Endothelial cell of umbilical vein (primary cell): ENCODE measurements around the gene PTPN6. TPM values are rescaled to one million over a fixed set of nuclear protein-coding genes. Genes with fewer than 3 reads are reported as not detected.

Source experiments
- BruUV-seq: library from RNA; stranded (reverse); fragments of 400-500 nt; replicated peaks from 2 replicates; lab custom pipeline; 2021; lab: Mats Ljungman, UMichigan
- CTCF ChIA-PET: fragments of 300-600, 350-600 bp; sonication (Branson Sonifier 250); formaldehyde crosslinking; loops from one replicate; lab custom pipeline; 2021; ENCODE audit warnings: antibody characterized with exemption, inconsistent platforms; lab: Charles Lee
- POLR2A ChIA-PET: fragments of 300-600, 350-600 bp; sonication (Branson Sonifier 250); formaldehyde crosslinking; loops from one replicate; lab custom pipeline; 2021; ENCODE audit warnings: antibody characterized with exemption, inconsistent platforms; lab: Charles Lee
- DNase-seq: peaks from one replicate; pipeline ENCODE4 v3.0.0-alpha.2; 2011; ENCODE audit warnings: low read depth, low spot score
- FAIRE-seq: peaks from 2 replicates; lab custom pipeline; 2011; peaks lifted over from hg19 to GRCh38; lab: Jason Lieb, UNC
- H2AFZ ChIP-seq: 2 replicates; pipeline ENCODE4 v1.6.0; 2012; ENCODE audit warnings: low read depth, low read length, control low read depth, inconsistent platforms
- H3K27ac ChIP-seq: 2 replicates; pipeline ENCODE4 v1.5.1; 2011; ENCODE audit warnings: low read depth, mild to moderate bottlenecking, control low read depth, low read length, moderate library complexity; ENCODE audit not compliant: insufficient read depth
- H3K27me3 ChIP-seq, 2 experiments: 2 replicates each; pipeline versions ENCODE4 v1.6.0 to v1.6.1; 2011; ENCODE audit warnings: low read length in 2 of 2, mixed read lengths in 1 of 2; ENCODE audit not compliant: control insufficient read depth in 2 of 2, insufficient read depth in 2 of 2
- H3K36me3 ChIP-seq, 2 experiments: 2 replicates in 1 of 2; 3 replicates in 1 of 2; pipeline ENCODE4 v1.5.1; 2011; ENCODE audit warnings: low read length in 2 of 2, mild to moderate bottlenecking in 1 of 2, moderate library complexity in 1 of 2; ENCODE audit not compliant: control insufficient read depth in 2 of 2, insufficient read depth in 2 of 2; ENCODE audit errors: extremely low read depth in 1 of 2
- H3K4me1 ChIP-seq: 3 replicates; pipeline ENCODE4 v1.5.1; 2011; ENCODE audit warnings: mild to moderate bottlenecking, low read length; ENCODE audit not compliant: control insufficient read depth, insufficient read depth; ENCODE audit errors: extremely low read depth
- H3K4me2 ChIP-seq: 2 replicates; pipeline ENCODE4 v1.6.1; 2011; ENCODE audit warnings: low read length, control low read depth, mixed read lengths; ENCODE audit not compliant: insufficient read depth
- H3K4me3 ChIP-seq, 3 experiments: fragments of 200-600 bp in 1 of 3; sonication (generic), shearing (Covaris generic) in 1 of 3; replicated peaks in 1 of 3; 2 replicates each; pipeline ENCODE4 v1.5.1; 2011 to 2016; ENCODE audit warnings: control low read depth in 3 of 3, low read length in 3 of 3, mild to moderate bottlenecking in 2 of 3, inconsistent platforms in 1 of 3, low read depth in 1 of 3, moderate library complexity in 1 of 3; ENCODE audit not compliant: insufficient read depth in 1 of 3
- H3K79me2 ChIP-seq: 2 replicates; pipeline ENCODE4 v1.6.0; 2012; ENCODE audit warnings: low read length, inconsistent platforms; ENCODE audit not compliant: control insufficient read depth, insufficient read depth
- H3K9ac ChIP-seq: replicated peaks from 2 replicates; pipeline ENCODE3; 2011; ENCODE audit warnings: low read length, control low read depth; ENCODE audit not compliant: insufficient read depth; ENCODE audit errors: extremely low read depth
- H3K9me1 ChIP-seq: replicated peaks from 3 replicates; pipeline ENCODE4 v1.6.0; 2011; ENCODE audit warnings: mild to moderate bottlenecking, low read length; ENCODE audit not compliant: control insufficient read depth, insufficient read depth; ENCODE audit errors: extremely low read depth
- H3K9me3 ChIP-seq: replicated peaks from 2 replicates; pipeline ENCODE4 v1.5.1; 2012; ENCODE audit warnings: low read length, inconsistent platforms; ENCODE audit not compliant: control insufficient read depth, insufficient read depth
- H4K20me1 ChIP-seq: replicated peaks from 2 replicates; pipeline ENCODE3; 2011; ENCODE audit warnings: mild to moderate bottlenecking, low read length; ENCODE audit not compliant: control insufficient read depth, insufficient read depth; ENCODE audit errors: extremely low read depth
- FOS ChIP-seq: IDR thresholded peaks from 2 replicates; pipeline ENCODE4 v1.6.1; 2011; ENCODE audit warnings: mild to moderate bottlenecking, low read length, moderate library complexity, borderline replicate concordance; ENCODE audit not compliant: insufficient read depth
- GATA2 ChIP-seq: IDR thresholded peaks from 2 replicates; pipeline ENCODE4 v1.7.0; 2011; ENCODE audit warnings: low read depth, mild to moderate bottlenecking, moderate library complexity, mixed read lengths, low read length; ENCODE audit not compliant: insufficient read length, insufficient read depth
- JUN ChIP-seq: IDR thresholded peaks from 2 replicates; pipeline ENCODE4 v1.6.1; 2011; ENCODE audit warnings: borderline replicate concordance, low read depth; ENCODE audit not compliant: insufficient read length, insufficient read depth
- MYC ChIP-seq: IDR thresholded peaks from one replicate; pipeline ENCODE4 v1.6.1; 2011; ENCODE audit warnings: mild to moderate bottlenecking, low read depth, low read length
- POLR2A ChIP-seq: IDR thresholded peaks from 2 replicates; pipeline ENCODE4 v1.6.1; 2012; ENCODE audit warnings: low read depth, mild to moderate bottlenecking, control low read depth, low read length
- POLR2AphosphoS5 ChIP-seq: IDR thresholded peaks from 2 replicates; pipeline ENCODE4 v1.6.1; 2012; ENCODE audit warnings: low read depth, mild to moderate bottlenecking, control low read depth, low read length, moderate library complexity; ENCODE audit not compliant: insufficient read depth
- dilution Hi-C: fragments of 300-500 bp; cut with MboI; formaldehyde crosslinking; loops from one replicate; pipeline ENCODE4 v1.15.0; 2019; ENCODE audit warnings: low sequenced_read_pairs; ENCODE audit not compliant: extremely low pct_ligation_motif_present
- intact Hi-C: fragments of 100-400 bp; cut with micrococcal nuclease; formaldehyde crosslinking; loops from one replicate; pipeline ENCODE4 v1.10.0; 2022
- polyA plus RNA-seq, 4 experiments: library from polyadenylated mRNA; depleted of rRNA in 3 of 4; stranded (reverse) in 3 of 4; unstranded in 1 of 4; fragments of >200 nt; gene quantifications; 2 replicates each; pipeline versions ENCODE4 v1.2.1 to v1.2.3, GENCODE V29; 2011 to 2012; ENCODE audit warnings: missing spikeins in 1 of 4
- total RNA-seq: library from RNA; stranded (reverse); gene quantifications from 2 replicates; pipeline ENCODE4 v1.2.3, GENCODE V29; 2021
- TF ChIP-seq, protein P1 (sequence below), 2 donors: IDR thresholded peaks; 1 replicate in 1 of 2; 2 replicates in 1 of 2; pipeline ENCODE4 v1.5.1; 2011; ENCODE audit warnings: low read length in 2 of 2, mild to moderate bottlenecking in 2 of 2, moderate library complexity in 2 of 2, control low read depth in 1 of 2, inconsistent platforms in 1 of 2, low read depth in 1 of 2; ENCODE audit not compliant: insufficient read depth in 1 of 2; ENCODE audit errors: extremely low read depth in 1 of 2
- TF ChIP-seq, protein P2 (sequence below): IDR thresholded peaks from 2 replicates; pipeline ENCODE4 v1.6.1; 2011; ENCODE audit not compliant: insufficient read depth, insufficient read length

Gene PTPN6
- total and polyA plus RNA-seq, 2 donors (not counting 3 experiments of a cell fraction or from before 2014, with no cell fraction given) = 0.25 to 1.6 TPM

DNA sequence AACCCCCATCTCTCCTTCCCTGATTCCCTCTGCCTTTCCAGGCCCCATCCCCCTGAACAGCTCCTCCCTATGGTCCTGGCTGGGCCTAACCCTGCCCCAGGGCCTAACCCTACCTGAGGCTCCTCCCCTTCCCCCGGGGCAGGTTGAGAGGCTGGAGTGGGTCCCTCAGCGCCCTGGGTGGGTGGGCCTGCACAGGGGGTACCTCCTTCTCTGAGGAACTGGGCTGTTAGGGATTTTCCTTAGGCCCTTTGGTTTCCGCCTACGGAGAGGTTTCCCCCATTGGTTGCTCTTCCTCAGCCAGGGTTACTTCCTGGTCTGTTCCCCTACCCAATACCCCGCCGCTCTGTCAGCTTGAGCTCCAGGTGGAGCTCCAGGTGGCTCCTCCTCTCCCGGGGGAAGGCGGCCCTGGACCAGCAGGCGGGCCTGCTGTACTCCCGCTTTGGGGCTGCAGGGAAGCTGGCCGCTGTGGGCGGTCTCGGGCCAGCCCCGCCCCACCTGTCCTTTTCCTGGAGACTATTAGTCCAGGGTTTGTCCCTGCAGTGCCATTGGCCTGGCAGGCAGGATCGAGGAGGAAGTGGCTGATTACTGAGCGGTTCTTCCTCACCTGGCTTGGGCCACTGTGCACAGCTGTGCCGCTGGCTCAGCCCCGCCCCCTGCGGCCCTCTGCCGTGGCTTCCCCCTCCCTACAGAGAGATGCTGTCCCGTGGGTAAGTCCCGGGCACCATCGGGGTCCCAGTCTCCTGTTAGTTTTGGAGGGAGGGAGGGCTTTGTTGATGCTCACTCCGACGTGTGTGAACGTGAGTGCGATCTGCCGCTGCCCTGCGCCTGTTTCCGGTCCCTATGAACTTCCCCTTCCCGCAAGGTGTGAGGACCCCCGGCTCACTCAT is 4.9 kb upstream of the PTPN6 start:
- H3K27me3 ChIP-seq = no peaks in the 10 kb centered on the region
- FAIRE-seq = no peak
- no peak overlapping the region for H3K9ac ChIP-seq
- H3K27ac ChIP-seq = no peak overlapping the region
- ChIA-PET CTCF (interaction anchor here (1.6 to 6.0 kb wide), 4 partner anchors 19 to 164 kb away, joined by 4 to 124 read pairs (median 43); partner anchors contain the start of gene C1RL), POLR2A (no interaction called here)
- intact Hi-C loops (no loop called here), dilution Hi-C loops (no loop called here)
- no peak for DNase-seq
- H3K4me1 ChIP-seq = peaks cover 15% of the 10 kb centered on the region
- no peaks in the 10 kb centered on the region for H3K9me1 ChIP-seq
- BruUV-seq = no TSS peak
- H3K4me2 ChIP-seq = no peak overlapping the region
- no peaks in the 10 kb centered on the region for H3K9me3 ChIP-seq
- no peak overlapping the region for H2AFZ ChIP-seq
- H3K79me2 ChIP-seq = no peaks in the 10 kb centered on the region
- H3K4me3 ChIP-seq = no peak overlapping the region
- peaks cover 0 to 5% of the 10 kb centered on the region in 2 experiments for H3K36me3 ChIP-seq
- TF ChIP-seq, protein P1, sequence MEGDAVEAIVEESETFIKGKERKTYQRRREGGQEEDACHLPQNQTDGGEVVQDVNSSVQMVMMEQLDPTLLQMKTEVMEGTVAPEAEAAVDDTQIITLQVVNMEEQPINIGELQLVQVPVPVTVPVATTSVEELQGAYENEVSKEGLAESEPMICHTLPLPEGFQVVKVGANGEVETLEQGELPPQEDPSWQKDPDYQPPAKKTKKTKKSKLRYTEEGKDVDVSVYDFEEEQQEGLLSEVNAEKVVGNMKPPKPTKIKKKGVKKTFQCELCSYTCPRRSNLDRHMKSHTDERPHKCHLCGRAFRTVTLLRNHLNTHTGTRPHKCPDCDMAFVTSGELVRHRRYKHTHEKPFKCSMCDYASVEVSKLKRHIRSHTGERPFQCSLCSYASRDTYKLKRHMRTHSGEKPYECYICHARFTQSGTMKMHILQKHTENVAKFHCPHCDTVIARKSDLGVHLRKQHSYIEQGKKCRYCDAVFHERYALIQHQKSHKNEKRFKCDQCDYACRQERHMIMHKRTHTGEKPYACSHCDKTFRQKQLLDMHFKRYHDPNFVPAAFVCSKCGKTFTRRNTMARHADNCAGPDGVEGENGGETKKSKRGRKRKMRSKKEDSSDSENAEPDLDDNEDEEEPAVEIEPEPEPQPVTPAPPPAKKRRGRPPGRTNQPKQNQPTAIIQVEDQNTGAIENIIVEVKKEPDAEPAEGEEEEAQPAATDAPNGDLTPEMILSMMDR (IDR thresholded peaks at IDR 0.05; ENCODE audit: extremely low read depth in 1 of 2, insufficient read depth in 1 of 2, low read depth in 1 of 2, low read length in 2 of 2) = no peak
- TF ChIP-seq POLR2AphosphoS5 (no peak), GATA2 (no peak), JUN (no peak), POLR2A (no peak), MYC (no peak), FOS (no peak)
- TF ChIP-seq, protein P2, sequence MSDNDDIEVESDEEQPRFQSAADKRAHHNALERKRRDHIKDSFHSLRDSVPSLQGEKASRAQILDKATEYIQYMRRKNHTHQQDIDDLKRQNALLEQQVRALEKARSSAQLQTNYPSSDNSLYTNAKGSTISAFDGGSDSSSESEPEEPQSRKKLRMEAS = no peak
- no peaks in the 10 kb centered on the region for H4K20me1 ChIP-seq
